Amniotic stem cell (primary cell): ENCODE measurements around the gene NAP1L5.
A peak's percentile ranks its signal among the peaks of the same experiment; 100 is the strongest.

Experiments
- DNase-seq: peaks from one replicate; lab custom pipeline; 2025; lab: John Stamatoyannopoulos, UW

NAP1L5 gene

DNA sequence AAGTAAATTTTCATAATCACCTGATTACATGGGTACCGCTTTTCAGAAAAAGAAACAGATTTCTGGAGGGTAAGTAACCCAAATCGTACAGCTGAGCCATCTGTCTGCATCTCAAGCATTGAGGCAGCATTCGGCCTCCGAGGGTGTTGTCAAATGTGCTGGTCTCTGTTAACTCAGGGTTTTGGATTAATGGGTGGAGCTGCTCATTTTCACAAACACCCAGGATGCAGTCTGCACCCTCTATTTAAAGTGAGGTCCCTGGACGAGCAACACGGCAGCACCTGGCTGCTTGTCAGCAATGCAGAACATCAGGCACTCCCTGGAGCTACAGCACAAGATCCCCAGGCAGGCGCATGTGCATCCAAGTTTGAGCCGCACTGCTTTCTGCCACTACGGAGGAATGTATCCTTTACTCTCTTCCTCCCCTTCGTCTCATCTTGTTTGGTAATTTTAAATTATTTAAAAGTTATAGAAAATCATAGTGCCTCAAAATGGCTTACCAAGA is 24.7 kb upstream of the NAP1L5 start:
- DNase-seq = no peak

DNA sequence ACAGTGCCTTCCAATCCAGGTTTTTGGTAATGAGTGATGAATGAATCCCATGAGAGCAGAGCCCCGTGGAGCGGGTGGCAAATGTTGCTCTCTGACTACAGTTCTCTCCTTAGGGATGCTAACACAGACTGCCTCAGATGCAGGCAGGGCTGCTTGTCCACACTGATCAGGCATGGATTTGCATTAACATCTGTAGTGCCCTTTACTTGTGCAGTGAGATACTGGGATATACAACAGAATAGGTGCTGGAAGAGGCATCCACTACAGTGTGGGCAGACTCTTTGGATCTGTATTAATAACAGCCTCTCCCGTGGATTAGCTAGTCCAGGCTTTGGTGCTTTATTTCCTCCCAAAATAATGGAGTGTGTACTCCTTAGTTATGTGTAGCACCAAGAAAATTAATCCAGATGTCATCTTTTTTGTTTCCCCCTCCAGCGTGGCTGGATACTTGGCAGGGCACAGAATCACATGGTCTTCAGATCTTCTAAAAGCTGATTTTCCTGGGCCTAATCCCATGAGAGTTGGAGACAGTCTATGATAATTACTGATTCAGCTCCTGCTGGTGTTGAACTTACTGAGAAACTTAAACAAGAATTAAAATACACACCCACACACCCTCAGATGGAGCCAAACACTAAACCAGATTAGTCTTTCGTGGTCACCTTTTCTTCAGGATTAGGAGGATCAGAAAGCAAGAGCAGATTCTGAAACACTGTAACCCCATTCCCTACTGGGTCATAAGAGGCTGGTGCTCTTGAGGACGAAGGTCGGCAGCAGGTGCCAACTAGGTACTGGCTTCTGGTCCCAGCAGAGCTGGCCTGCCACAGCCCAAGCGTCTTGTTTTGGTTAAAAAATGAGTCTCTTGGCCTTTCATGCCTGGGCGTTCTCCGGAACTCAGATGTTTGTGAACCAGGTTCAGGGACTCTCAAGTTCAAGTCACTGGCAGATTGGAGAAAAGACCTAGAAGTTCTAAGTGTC is 23.1 kb upstream of the NAP1L5 start:
- DNase-seq = no peak

DNA sequence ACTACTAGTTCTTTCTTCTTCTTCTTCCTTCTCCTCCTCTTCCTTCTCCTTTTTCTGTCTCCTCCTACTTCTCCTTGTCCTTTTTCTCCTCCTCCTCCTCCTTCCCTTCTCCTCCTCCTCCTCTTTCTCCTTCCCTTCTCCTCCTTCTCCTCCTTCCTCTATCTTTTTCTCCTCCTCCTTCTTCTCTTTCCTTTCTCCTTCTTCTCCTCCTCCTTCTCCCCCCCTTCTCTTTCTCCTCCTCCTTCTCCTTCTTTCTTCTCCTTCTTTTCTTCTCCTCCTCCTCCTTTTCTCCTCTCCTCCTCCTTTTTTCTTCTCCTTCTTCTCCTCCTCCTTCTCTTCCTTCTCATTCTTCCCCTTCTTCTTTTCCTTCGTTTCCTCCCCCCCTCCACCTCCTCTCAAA is 21.8 kb upstream of the NAP1L5 start:
- no peak for DNase-seq

GRCh38 chr4:88718098-88718497 is 20.5 kb upstream of the NAP1L5 start:
- no peak for DNase-seq

GRCh38 chr4:88713782-88714181 is 16.2 kb upstream of the NAP1L5 start:
- no peak for DNase-seq

- DNase-seq = no peak
Observed at GRCh38 chr4:88709989-88710388, 12.4 kb upstream of the NAP1L5 start.

- peak; percentile 41 for DNase-seq
Observed at GRCh38 chr4:88706574-88706973, 8.9 kb upstream of the NAP1L5 start.

DNA sequence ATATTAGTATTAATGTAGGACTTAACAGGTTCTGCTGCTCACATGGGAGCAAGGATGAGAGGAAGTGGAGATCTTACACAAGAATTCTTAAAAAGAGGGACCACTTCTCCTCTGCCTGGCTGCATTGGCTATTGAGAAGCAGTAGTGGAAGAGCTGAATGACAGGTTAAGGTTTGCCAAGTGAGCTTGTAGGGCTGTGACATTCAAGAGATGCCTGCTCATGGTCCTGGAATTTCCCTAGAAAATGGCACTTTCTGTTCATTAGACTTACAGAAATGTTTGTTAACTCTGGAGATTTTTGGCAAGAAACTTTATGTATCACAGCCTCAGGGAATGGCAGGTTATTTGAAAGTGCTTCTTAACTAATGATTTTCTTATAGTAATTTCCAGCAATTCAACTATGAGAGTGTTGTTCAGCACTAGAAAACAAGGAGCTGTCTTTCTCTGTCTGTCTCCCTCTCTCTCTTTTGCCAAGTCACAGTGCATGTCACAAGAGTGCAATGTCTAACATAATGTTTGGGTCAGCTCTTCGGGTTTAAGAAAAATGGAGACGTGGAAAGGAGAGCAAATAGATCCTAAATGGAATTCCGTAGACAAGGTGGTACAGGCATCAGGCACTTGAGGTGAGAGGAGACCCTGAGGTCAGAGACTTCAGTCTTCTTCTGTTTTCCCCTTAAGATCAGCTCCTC is 8.3 kb upstream of the NAP1L5 start:
- peak; percentile 4 for DNase-seq

GRCh38 chr4:88705223-88705622 is 7.6 kb upstream of the NAP1L5 start:
- no peak for DNase-seq

DNA sequence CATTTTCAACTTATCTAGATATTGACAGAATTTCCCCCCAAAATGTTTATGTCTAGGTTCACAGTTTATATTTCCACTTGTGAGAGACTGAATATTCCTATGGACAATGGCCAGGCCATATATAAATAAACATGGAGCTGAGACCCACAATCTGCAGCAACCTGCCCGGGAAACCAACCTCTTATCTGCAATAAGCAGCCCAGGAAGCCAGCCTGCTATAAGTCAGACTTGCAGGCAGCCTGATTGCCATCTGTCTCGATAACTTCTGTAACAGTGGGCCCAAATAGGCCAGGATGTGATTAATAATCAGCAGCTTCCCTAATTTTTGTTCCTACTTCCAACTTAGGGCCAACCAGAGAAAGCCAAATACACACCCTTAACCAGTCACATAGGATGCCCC is 5.2 kb upstream of the NAP1L5 start:
- no peak for DNase-seq

GRCh38 chr4:88698519-88698918 is 890 bp upstream of the NAP1L5 start:
- no peak for DNase-seq

DNA sequence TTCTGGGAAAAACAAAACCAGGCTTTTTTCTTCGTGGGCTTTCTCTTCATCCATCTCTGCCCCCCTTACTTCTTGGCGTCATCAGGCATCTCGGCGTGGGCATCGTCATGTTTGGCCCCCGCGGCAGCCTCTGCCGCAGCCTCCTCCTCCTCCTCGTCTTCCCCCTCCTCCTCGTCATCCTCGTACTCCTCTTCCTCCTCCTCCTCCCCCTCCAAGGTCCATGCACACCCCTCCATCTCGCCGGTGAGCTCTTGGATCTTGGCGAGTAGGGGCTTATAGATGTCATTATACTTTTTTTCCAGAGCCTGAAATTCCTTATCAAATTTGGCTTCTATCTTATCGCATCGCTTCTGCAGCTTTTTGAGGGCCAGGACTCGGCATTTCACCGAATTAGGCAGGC is 488 bp downstream of the NAP1L5 start:
- DNase-seq = no peak

DNA sequence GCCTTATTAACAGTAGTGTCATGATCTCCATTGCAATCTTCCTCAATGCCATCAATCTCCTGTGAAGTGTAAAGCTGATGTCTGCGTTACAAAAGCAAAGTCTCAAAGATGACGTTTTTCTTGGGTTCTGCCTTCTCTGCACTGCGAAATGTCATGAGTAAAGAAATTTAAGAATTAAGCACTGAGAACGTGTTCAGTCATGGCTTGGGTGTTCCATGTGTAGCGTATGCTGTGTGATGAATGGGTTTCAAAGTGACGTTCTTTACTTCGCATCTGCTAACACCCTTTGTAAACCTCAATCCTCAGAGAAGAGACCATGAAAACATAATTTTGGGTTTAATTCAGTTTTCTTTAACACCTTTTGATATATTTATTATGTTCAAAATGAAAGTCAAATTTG is 999 bp downstream of the NAP1L5 start:
- no peak for DNase-seq

GRCh38 chr4:88693792-88694191 is 3.8 kb downstream of the NAP1L5 start:
- DNase-seq = no peak

DNA sequence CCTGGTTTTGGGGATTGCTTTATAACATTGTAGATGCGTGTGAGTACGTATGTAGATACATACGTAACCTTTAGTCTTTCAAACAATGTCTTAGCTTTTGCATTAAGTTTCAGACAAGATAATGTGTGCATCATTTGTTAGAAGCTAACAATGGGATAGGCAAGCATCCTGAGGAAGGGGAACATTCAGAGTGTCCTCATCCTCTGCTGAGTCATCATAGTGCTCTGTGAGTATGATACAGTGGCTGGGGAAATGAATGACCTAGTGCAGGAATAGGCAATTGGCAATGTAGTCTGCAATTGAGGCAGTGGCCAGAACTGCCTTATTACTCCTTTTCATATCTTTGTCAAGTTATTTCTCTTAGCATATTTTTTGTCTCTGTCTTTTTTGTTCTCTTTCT is 7.3 kb downstream of the NAP1L5 start:
- no peak for DNase-seq

DNA sequence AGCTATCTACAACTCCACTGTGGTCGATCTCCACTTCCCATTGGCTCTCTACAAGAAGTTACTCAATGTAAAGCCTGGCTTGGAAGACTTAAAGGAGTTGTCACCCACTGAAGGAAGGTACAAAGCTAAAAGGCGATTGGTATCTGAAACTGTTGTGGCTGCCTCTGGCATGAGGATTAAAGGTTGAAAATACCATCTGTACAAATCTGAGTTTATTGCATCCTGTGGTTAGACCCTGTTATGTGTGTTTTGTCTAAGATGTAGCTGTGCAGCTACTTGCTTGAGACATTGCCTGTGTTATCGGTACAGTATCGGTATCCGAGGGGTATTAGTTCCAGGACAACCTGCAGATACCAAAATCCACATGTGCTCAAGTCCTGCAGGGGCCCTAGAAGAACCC is 16.4 kb downstream of the NAP1L5 start:
- no peak for DNase-seq

- DNase-seq = no peak
Observed at GRCh38 chr4:88675543-88675942, 22.1 kb downstream of the NAP1L5 start.

DNA sequence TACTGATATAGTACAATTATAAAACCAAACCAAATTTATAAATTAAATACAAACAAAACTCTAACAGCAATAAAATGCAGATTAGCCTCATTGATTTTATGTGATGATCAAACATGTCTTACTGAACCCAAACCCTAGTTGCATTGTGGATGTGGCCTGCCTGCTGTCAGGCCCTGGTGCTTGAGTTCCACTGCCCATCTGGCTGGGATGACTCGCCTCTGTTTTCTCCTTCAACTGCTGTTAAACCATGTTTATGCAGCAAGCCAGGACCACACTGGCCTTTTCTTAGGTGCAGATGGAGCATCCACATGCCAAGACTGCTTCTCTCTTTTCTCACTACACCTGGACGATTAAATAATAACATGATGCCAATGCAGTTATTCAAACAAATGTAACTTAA is 22.6 kb downstream of the NAP1L5 start:
- no peak for DNase-seq

DNA sequence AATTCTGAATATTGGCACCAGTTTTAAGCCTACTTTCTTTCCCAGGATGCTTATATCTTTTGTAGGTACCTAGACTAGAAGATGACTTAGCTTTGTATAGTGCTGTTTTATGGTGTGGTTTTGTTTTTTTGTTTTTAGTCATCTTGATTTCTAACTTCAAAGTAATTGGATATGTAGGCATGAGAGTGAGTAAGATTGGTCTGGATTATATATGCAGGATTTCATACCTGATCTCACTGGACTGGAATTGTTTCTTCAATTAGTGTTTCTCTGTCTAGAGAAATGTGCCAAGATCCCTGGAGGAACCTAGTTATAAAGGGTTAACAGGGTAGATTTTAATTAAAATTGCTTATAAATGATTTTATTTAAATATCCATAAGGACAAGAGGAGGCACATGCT is 23.1 kb downstream of the NAP1L5 start:
- no peak for DNase-seq

- DNase-seq = no peak
Observed at GRCh38 chr4:88673886-88674285, 23.7 kb downstream of the NAP1L5 start.

- no peak for DNase-seq
Observed at GRCh38 chr4:88672987-88673386, 24.6 kb downstream of the NAP1L5 start.

- peak; percentile 20 for DNase-seq
Observed at GRCh38 chr4:88661739-88662138, 35.9 kb downstream of the NAP1L5 start.
